HL-60 (cell line): Measurements from ENCODE around the gene CEP112.

Experiments
- DNase-seq, 2 experiments: peaks; one replicate each; pipeline ENCODE4 v3.0.0-alpha.2; 2010 to 2020; ENCODE audit warnings: low read depth in 1 of 2, low spot score in 1 of 2
- H3K27ac ChIP-seq: fragments of 250-450 bp; sonication (Bioruptor Pico); replicated peaks from 2 replicates; pipeline ENCODE4 v1.5.1; 2020; ENCODE audit warnings: mild to moderate bottlenecking, moderate library complexity
- H3K27me3 ChIP-seq: fragments of 250-450 bp; sonication (Bioruptor Pico); 2 replicates; pipeline ENCODE4 v1.5.1; 2021; ENCODE audit warnings: mild to moderate bottlenecking, moderate library complexity; ENCODE audit not compliant: insufficient read depth, poor library complexity, severe bottlenecking
- H3K4me3 ChIP-seq: replicated peaks from 2 replicates; pipeline ENCODE4 v1.5.1; 2011; ENCODE audit warnings: mild to moderate bottlenecking, control low read depth, low read length; ENCODE audit not compliant: insufficient read depth
- CTCF ChIP-seq: IDR thresholded peaks from one replicate; pipeline ENCODE4 v1.5.1; 2011; ENCODE audit warnings: low read length, control low read depth, inconsistent platforms; ENCODE audit not compliant: insufficient read depth
- GABPA ChIP-seq: IDR thresholded peaks from 2 replicates; pipeline ENCODE4 v1.6.1; 2012; ENCODE audit warnings: low read depth
- POLR2AphosphoS5 ChIP-seq: IDR thresholded peaks from 2 replicates; pipeline ENCODE4 v1.6.1; 2012; ENCODE audit warnings: low read depth
- REST ChIP-seq: IDR thresholded peaks from 2 replicates; pipeline ENCODE4 v1.6.1; 2012; ENCODE audit warnings: low read depth; ENCODE audit not compliant: insufficient replicate concordance
- SPI1 ChIP-seq: IDR thresholded peaks from 2 replicates; pipeline ENCODE4 v1.6.1; 2012; ENCODE audit warnings: low read depth, mild to moderate bottlenecking, borderline replicate concordance

Gene CEP112

GRCh38 chr17:66021757-66022156 is 170.2 kb downstream of the CEP112 start:
- Histone ChIP-seq H3K4me3 (no peak overlapping the region), H3K27ac (no peak overlapping the region), H3K27me3 (no peaks in the 10 kb centered on the region)
- TF ChIP-seq GABPA = no peak
- no peak for TF ChIP-seq REST
- no peak for DNase-seq

- no peak for DNase-seq
- no peak overlapping the region for H3K27ac ChIP-seq
- TF ChIP-seq SPI1 (no peak), REST (no peak), GABPA (no peak), POLR2AphosphoS5 (no peak), CTCF (no peak)
- H3K27me3 ChIP-seq = no peaks in the 10 kb centered on the region
- no peak overlapping the region for H3K4me3 ChIP-seq
Measured at GRCh38 chr17:66018786-66019185, 173.1 kb downstream of the CEP112 start.

GRCh38 chr17:66016231-66016630 is 175.7 kb downstream of the CEP112 start:
- no peak overlapping the region for H3K4me3 ChIP-seq
- TF ChIP-seq POLR2AphosphoS5 (no peak), REST (no peak), CTCF (no peak), SPI1 (no peak), GABPA (no peak)
- DNase-seq = no peak
- H3K27me3 ChIP-seq = no peaks in the 10 kb centered on the region
- no peak overlapping the region for H3K27ac ChIP-seq

- H3K4me3 ChIP-seq = no peak overlapping the region
- DNase-seq = no peak
- H3K27ac ChIP-seq = no peak overlapping the region
- TF ChIP-seq GABPA (no peak), SPI1 (no peak), POLR2AphosphoS5 (no peak), CTCF (no peak), REST (no peak)
- H3K27me3 ChIP-seq = no peaks in the 10 kb centered on the region
Measured at GRCh38 chr17:66008680-66009079, 183.3 kb downstream of the CEP112 start.
